HG03378 (cell line): ENCODE results near the gene PRSS37.

Experiments
- ATAC-seq: cut with Tn5 transposase; IDR thresholded peaks from one replicate; pipeline ENCODE4 v1.9.1; 2021; ENCODE audit warnings: mild to moderate bottlenecking, moderate library complexity; ENCODE audit not compliant: unreplicated experiment

The PRSS37 gene

GRCh38 chr7:141789917-141790316 lies 51.4 kb downstream of the PRSS37 start, which contains the start of gene TAS2R5:
TSS of gene TAS2R5 (plus strand) at chr7:141790217. CDS start at chr7:141790362, 145 bp downstream.
- no peak for ATAC-seq

DNA sequence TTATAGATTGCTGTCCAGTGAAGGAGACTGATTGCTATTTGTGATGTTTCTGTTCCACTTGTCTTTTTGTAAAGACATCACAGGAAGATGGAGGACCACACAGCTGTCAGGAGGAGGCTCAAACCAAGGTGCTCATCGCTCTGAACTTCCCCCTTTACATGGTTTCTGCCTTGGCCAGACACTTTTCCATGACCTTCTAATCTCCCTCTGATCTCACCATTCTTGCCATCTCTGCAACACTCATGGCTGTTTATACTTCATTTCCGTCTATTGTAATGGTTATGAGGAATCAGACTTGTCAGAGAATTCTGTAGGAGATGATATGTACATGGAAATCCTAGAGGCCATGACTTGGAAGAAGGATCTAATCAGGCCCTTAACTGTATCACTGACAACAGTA lies 53.0 kb downstream of the PRSS37 start:
- ATAC-seq, result no peak
